ENCODE results near the gene CHST13. TPM values are rescaled to one million over a fixed set of nuclear protein-coding genes. Genes with fewer than 3 reads are reported as not detected.
"Not testable (repeated sequence)": the region's sequence is repeated elsewhere in the genome, so short reads cannot be mapped to it uniquely, and the experiment has no call there.

The CHST13 gene
- total RNA-seq, 1 donor = 1.5 TPM

- Histone ChIP-seq H3K4me1 (ENCODE audit: insufficient read depth, low read length) (no peaks in the 10 kb centered on the region), H3K9me3 (ENCODE audit: low read depth, low read length) (no peaks in the 10 kb centered on the region), H3K27me3 (ENCODE audit: insufficient read depth, low read length) (no peaks in the 10 kb centered on the region), H3K4me3 (ENCODE audit: low read length) (no peak overlapping the region)
These were observed 57.6 kb downstream of the CHST13 start for GRCh38 chr3:126581569-126581968.

GRCh38 chr3:126582311-126582710, 58.4 kb downstream of the CHST13 start:
- H3K27me3 ChIP-seq (ENCODE audit: insufficient read depth, low read length) = no peaks in the 10 kb centered on the region
- H3K4me1 ChIP-seq (ENCODE audit: insufficient read depth, low read length) = no peaks in the 10 kb centered on the region
- no peak overlapping the region for H3K4me3 ChIP-seq (ENCODE audit: low read length)
- H3K9me3 ChIP-seq (ENCODE audit: low read depth, low read length) = no peaks in the 10 kb centered on the region

GRCh38 chr3:126591515-126591914, 67.6 kb downstream of the CHST13 start:
- not testable (repeated sequence) for H3K9me3 ChIP-seq (ENCODE audit: low read depth, low read length); H3K4me3 ChIP-seq (ENCODE audit: low read length); H3K4me1 ChIP-seq (ENCODE audit: insufficient read depth, low read length); H3K27me3 ChIP-seq (ENCODE audit: insufficient read depth, low read length)

Other genes with a start within 250 kb of the CHST13 start
- not detected for gene KLF15, start 166.7 kb upstream of the CHST13 start, total RNA-seq
- not detected for gene CFAP100, start 129.2 kb upstream of the CHST13 start, total RNA-seq
- 63.2 TPM for gene ZXDC, start 48.3 kb upstream of the CHST13 start, total RNA-seq
- gene UROC1, start 6.4 kb upstream of the CHST13 start, total RNA-seq = not detected
- gene C3orf22, start 34.8 kb downstream of the CHST13 start, total RNA-seq = not detected
- 1.4 TPM for gene TXNRD3, start 131.0 kb downstream of the CHST13 start, total RNA-seq
- gene CHCHD6, start 180.1 kb downstream of the CHST13 start, total RNA-seq = 3.4 TPM